NCI-H524 treated with DMSO at 0.1 percent for 48 hours (cell line): Measurements from ENCODE around the gene RUNX2.

ENCODE experiments used
- DNase-seq: peaks from one replicate; lab custom pipeline; 2025; lab: John Stamatoyannopoulos, UW

RUNX2 gene

DNA sequence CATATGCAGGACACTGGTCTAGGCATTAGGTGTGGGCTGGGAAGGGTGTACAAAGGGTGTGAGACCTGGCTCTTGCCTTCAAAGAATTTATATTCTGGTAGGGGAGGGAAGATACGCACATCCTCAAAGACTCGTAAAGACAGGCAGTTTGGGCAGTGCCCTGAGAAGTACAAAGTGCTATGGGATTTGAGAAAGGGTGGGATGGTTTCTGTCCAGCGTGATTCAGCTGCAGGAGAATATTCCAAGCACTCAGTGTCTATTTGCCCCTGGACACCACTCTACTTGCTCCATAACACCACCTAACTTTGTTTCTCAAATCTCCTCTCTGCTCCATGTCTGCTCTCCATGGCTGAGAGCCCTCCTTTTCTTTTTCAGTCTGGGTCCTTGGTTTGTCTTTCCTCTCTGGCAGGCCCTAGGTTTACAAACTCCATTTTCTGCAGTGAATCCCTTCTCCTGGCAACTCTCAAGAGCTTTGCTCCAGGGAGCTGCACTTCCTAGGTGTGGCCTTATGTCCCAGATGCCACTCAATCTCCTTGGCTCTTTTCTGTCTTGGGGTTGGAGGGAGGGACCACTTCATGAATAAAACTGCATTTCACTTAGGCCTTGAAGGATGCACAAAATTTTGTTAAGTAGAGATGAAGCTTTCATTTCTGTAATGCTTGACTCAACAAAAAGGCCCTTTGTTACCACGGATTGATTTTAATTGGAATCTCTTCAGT lies 377.2 kb downstream of the RUNX2 start:
- no peak for DNase-seq

DNA sequence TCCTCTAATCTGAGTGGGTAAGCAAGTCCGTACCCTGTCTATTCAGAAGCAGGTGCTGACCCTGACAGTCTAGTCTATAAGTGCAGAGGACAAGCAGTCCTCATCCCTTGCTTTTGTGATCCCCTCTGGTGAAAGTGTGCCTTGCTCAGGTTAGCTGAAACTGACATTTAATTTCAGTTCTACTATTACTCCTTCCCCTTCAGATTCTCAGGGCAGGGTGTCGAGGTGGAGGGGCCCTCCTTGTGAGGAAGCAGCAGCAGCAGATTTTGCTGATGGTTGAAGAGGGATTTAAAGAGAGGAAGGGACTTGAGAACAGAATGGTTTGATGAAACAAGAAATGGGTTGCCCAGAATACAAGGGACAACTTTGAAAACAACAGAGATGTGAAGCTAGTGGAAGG lies 378.2 kb downstream of the RUNX2 start:
- no peak for DNase-seq

DNA sequence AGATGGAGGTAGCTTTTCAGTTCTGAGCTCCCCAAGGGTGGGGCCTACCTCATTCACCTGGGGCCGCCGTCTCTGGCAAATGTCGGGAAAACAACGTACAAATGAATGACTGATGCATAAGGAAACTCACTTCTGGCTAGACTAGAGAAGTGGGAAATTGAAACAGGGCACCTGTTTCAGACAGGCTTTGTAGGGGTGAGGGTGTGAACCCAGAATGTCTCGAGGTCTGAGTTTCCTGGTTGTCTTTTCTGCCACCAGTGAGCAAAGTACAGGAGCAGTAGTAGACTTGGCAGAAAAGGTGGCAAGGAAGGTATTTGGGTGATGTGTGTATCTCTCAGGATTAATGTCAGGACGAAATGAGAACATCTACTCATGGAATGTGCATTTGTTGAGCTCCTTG lies 379.0 kb downstream of the RUNX2 start:
- DNase-seq: no peak

DNA sequence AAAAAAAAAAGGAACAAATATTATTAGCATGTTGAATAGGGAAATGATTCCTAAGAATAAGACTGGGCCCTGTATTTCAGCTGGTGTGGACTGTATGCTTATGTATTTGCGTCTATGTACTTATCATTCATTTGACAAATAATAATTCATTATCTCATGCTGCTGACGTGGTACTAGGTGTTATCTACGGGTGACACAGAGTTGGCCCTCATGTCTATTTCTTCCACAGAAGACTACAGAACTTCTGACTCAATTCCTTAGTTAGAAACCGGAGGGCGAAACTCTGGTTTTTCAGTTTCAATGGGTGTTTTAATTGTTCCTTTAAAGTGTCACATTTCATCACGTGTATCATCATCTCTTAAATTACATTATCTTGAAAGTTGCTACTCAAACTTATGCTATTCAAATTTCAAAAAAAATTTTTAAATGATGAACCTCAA lies 381.7 kb downstream of the RUNX2 start:
- DNase-seq: no peak

DNA sequence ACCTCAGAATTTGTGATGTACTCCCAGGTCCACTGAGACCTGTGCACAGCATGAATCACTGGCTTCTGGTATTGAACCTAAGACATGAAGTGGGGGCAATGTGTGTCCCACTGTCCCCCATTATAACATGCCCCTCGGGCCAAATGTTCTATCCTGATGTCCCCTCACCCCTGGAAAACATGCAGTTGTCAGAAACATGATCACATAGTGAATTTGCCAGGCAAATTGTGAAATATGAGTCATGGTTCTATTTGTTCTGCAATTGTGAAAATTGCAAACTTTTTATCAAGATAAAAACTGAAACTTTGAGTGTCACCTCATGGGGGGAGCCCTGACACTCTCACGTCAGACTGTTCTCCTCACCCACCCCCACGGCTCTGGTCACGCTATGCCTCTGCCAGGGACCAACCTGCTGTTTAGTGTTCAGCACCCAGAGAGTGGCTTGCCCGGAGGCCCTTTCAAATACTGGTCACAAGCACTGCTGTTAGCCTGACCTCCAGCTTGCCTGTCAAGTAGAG lies 382.2 kb downstream of the RUNX2 start:
- DNase-seq: no peak

DNA sequence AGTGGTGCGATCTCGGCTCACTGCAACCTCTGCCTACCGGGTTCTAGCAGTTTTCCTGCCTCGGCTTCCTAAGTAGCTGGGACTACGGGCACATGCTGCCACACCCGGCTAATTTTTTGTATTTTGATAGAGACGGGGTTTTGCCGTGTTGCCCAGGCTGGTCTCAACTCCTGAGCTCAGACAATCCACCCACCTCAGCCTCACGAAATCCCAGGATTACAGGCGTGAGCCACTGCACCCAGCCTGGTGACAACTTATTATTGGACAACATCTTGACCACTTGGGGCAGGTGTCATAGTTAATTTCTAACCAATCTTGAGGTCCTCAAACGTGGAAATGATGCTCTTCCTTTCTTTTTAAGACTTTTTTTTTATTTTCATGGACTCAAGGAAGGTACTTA lies 383.9 kb downstream of the RUNX2 start:
- no peak for DNase-seq

DNA sequence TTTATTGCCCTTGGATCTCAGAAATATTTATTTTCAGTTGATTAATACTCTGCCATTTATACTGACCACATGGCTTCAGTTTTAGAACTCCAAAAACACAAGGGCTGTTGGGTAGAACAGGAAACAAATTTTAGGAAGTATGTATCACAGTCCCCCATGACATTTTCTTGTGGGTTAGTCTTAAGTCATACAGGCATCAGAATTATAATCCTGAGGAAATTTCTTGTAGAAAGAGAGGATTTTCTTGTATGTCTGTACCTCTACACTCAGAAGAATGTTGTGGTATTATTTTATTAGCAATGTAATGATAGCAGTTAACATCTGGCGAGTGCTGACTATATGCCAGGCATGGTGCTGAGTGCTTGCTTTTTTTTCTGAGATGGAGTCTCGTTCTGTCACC lies 384.7 kb downstream of the RUNX2 start:
- no peak for DNase-seq
